ENCODE measurements around the gene KCNN1.

KCNN1 gene

DNA sequence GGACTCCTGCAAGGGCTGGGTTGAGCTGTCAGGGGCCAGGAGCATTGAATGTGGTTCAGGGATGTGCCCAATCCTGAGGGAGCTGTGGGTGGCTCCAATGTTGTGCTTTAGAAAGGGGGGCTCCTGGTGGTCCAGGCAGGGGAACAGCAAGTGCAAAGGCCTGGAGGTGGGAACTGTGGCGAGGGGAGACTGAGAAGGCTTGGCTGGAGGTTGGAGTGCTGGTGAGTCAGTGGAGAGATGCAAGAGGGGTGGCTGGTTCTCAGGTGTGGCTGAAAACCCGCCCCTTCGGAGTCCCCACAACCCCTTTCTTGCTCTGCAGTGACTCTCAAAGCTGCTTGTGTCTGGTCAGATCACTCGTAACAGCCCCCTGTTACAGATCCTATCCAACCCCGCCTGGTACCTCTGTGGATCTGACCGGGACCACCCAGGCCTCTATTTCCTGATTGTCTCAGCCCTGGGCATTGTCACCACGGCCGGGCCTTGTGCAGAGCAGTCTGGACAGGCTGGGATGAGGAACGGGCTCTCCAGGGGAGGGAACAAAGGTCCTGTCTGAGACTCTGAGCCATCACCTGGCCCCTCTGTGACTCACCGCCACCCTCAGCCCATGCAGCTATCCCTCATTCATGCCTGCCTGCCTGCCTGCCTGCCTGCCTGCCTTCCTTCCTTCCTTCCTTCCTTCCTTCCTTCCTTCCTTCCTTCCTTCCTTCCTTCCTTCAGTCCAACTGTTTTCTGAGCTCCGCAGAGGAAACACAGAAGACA, 1.4 kb upstream of the KCNN1 start:
- Histone ChIP-seq H3F3A (ENCODE audit: insufficient read depth, low read length) (no peaks in the 10 kb centered on the region), H3K27ac (ENCODE audit: low read depth, low read length, poor library complexity, severe bottlenecking) (no peak overlapping the region), H3K27me3 (ENCODE audit: insufficient read depth, low read length) (peaks cover 5% of the 10 kb centered on the region), H3K4me3 (ENCODE audit: low read depth, low read length, poor library complexity, severe bottlenecking) (no peak overlapping the region), H3K79me2 (ENCODE audit: insufficient read depth, low read length) (no peaks in the 10 kb centered on the region), H3K9me3 (ENCODE audit: low read length) (no peaks in the 10 kb centered on the region), H3K4me2 (ENCODE audit: low read length) (no peak overlapping the region), H4K20me1 (ENCODE audit: insufficient read depth, low read length) (no peaks in the 10 kb centered on the region), H3K9me2 (ENCODE audit: low read depth, low read length) (no peaks in the 10 kb centered on the region), H3K4me1 (ENCODE audit: insufficient read depth, low read length, severe bottlenecking) (no peaks in the 10 kb centered on the region), H2AFZ (ENCODE audit: low read length) (no peak overlapping the region), H3K36me3 (ENCODE audit: insufficient read depth, low read length) (no peaks in the 10 kb centered on the region), H3K9ac (ENCODE audit: low read length) (no peak overlapping the region)
- no peak for TF ChIP-seq EZH2 (IDR thresholded peaks at IDR 0.05; ENCODE audit: borderline replicate concordance, low read length)
- TF ChIP-seq, protein P1, sequence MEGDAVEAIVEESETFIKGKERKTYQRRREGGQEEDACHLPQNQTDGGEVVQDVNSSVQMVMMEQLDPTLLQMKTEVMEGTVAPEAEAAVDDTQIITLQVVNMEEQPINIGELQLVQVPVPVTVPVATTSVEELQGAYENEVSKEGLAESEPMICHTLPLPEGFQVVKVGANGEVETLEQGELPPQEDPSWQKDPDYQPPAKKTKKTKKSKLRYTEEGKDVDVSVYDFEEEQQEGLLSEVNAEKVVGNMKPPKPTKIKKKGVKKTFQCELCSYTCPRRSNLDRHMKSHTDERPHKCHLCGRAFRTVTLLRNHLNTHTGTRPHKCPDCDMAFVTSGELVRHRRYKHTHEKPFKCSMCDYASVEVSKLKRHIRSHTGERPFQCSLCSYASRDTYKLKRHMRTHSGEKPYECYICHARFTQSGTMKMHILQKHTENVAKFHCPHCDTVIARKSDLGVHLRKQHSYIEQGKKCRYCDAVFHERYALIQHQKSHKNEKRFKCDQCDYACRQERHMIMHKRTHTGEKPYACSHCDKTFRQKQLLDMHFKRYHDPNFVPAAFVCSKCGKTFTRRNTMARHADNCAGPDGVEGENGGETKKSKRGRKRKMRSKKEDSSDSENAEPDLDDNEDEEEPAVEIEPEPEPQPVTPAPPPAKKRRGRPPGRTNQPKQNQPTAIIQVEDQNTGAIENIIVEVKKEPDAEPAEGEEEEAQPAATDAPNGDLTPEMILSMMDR (IDR thresholded peaks at IDR 0.05; ENCODE audit: low read length) = no peak

DNA sequence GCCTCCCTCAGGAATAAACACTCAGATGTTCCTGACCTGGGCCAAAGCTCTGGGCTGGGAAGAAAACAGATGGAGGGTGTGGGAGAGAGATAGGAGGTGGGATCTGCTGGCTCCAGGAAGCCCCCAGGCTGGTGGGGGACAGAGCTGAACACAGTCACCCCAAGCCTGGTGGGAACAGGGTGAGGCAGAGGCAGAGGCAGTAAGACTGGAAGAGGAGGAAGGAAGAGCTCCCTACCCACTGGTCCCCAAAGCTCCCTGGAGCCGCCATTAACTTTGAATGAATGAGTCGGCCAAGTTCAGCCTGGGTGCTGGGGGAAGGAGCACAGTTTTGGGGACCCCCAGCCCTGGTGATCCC, 801 bp upstream of the KCNN1 start:
- H3K4me1 ChIP-seq (ENCODE audit: insufficient read depth, low read length, severe bottlenecking) = no peaks in the 10 kb centered on the region
- H3F3A ChIP-seq (ENCODE audit: insufficient read depth, low read length) = no peaks in the 10 kb centered on the region
- no peak overlapping the region for H3K4me2 ChIP-seq (ENCODE audit: low read length)
- no peaks in the 10 kb centered on the region for H3K36me3 ChIP-seq (ENCODE audit: insufficient read depth, low read length)
- no peaks in the 10 kb centered on the region for H3K79me2 ChIP-seq (ENCODE audit: insufficient read depth, low read length)
- H3K4me3 ChIP-seq (ENCODE audit: low read depth, low read length, poor library complexity, severe bottlenecking) = no peak overlapping the region
- TF ChIP-seq, protein P1 (IDR thresholded peaks at IDR 0.05; ENCODE audit: low read length) = no peak
- TF ChIP-seq EZH2 (IDR thresholded peaks at IDR 0.05; ENCODE audit: borderline replicate concordance, low read length) = no peak
- no peaks in the 10 kb centered on the region for H3K9me3 ChIP-seq (ENCODE audit: low read length)
- H2AFZ ChIP-seq (ENCODE audit: low read length) = no peak overlapping the region
- no peaks in the 10 kb centered on the region for H3K9me2 ChIP-seq (ENCODE audit: low read depth, low read length)
- H4K20me1 ChIP-seq (ENCODE audit: insufficient read depth, low read length) = no peaks in the 10 kb centered on the region
- no peak overlapping the region for H3K9ac ChIP-seq (ENCODE audit: low read length)
- H3K27ac ChIP-seq (ENCODE audit: low read depth, low read length, poor library complexity, severe bottlenecking) = no peak overlapping the region
- peaks cover 5% of the 10 kb centered on the region for H3K27me3 ChIP-seq (ENCODE audit: insufficient read depth, low read length)

DNA sequence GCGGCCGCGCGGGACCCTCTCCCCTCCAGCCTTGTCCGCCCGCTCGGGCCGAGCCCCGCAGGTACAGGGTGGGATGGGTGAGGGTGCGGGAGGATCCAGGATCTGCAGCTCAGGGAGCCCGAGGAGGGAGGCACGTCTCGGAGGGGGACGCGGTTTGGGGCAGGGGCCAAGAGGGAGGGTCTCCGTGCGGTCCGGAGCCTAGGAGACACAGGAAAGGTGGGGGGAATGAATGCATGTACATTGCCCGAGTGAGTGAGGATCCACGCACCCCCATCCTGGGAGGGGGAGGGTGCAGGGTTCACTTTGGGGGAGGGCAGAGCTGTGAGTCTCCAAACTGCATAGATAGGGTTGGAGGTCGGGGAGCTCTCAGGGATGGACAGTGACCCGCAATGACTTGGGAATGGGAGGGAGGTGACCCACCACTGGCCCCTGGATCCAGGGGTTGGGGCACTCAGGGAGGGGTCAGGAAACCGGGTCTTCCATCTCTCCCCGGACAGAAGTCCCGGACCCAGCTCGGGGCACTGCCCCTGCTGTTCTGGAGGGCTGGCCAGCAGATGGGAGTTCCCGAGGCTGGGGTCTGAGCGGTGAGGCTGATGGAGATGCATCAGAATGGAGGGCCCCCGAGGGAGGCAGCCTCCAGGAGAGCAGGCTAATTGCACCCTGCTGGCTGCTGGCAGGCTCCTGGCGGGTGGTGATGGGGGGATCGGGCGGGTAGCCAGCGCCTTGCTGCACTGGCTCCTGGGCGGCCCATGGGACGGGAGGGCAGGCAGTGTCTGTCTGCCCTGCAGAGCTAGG, 547 bp downstream of the KCNN1 start:
- no peak overlapping the region for H2AFZ ChIP-seq (ENCODE audit: low read length)
- no peak overlapping the region for H3K4me3 ChIP-seq (ENCODE audit: low read depth, low read length, poor library complexity, severe bottlenecking)
- no peak overlapping the region for H3K9ac ChIP-seq (ENCODE audit: low read length)

More for the DNA sequence above, 547 bp downstream of the KCNN1 start:
- H4K20me1 ChIP-seq (ENCODE audit: insufficient read depth, low read length) = no peaks in the 10 kb centered on the region
- no peak overlapping the region for H3K27ac ChIP-seq (ENCODE audit: low read depth, low read length, poor library complexity, severe bottlenecking)
- no peak overlapping the region for H3K4me2 ChIP-seq (ENCODE audit: low read length)
- H3K36me3 ChIP-seq (ENCODE audit: insufficient read depth, low read length) = no peaks in the 10 kb centered on the region
- peaks cover 5% of the 10 kb centered on the region for H3K27me3 ChIP-seq (ENCODE audit: insufficient read depth, low read length)
- no peaks in the 10 kb centered on the region for H3F3A ChIP-seq (ENCODE audit: insufficient read depth, low read length)
- H3K79me2 ChIP-seq (ENCODE audit: insufficient read depth, low read length) = no peaks in the 10 kb centered on the region
- no peaks in the 10 kb centered on the region for H3K9me2 ChIP-seq (ENCODE audit: low read depth, low read length)
- no peaks in the 10 kb centered on the region for H3K4me1 ChIP-seq (ENCODE audit: insufficient read depth, low read length, severe bottlenecking)
- no peaks in the 10 kb centered on the region for H3K9me3 ChIP-seq (ENCODE audit: low read length)
- TF ChIP-seq EZH2 (IDR thresholded peaks at IDR 0.05; ENCODE audit: borderline replicate concordance, low read length) = no peak
- TF ChIP-seq, protein P1 (IDR thresholded peaks at IDR 0.05; ENCODE audit: low read length) = no peak
